ENCODE measurements around the gene MARK3.

MARK3 gene

GRCh38 chr14:103534576-103535061 lies 149.4 kb downstream of the MARK3 start:
- H3K27ac ChIP-seq (ENCODE audit: low read depth, low read length): no peak overlapping the region
- no peak overlapping the region for H3K9ac ChIP-seq (ENCODE audit: low read length in 5 of 5)
- peaks cover 2 to 44% (median 33%) of the 10 kb centered on the region in 5 donors for H3K4me1 ChIP-seq (ENCODE audit: control insufficient read depth in 5 of 5, insufficient read depth in 5 of 5, low read length in 5 of 5)
- H3K36me3 ChIP-seq (ENCODE audit: control insufficient read depth in 5 of 5, insufficient read depth in 5 of 5, low read length in 5 of 5): peaks cover 0 to 42% (median 25%) of the 10 kb centered on the region in 5 donors
- H3K9me3 ChIP-seq (ENCODE audit: control insufficient read depth in 5 of 5, low read length in 5 of 5): no peaks in the 10 kb centered on the region
- no peak overlapping the region for H3K4me3 ChIP-seq (ENCODE audit: low read depth in 1 of 5, low read length in 5 of 5)
- peaks cover 0 to 4% (median 0%) of the 10 kb centered on the region in 5 donors for H3K27me3 ChIP-seq (ENCODE audit: control insufficient read depth in 5 of 5, insufficient read depth in 4 of 5, low read length in 5 of 5)

GRCh38 chr14:103535081-103535890 lies 150.1 kb downstream of the MARK3 start:
- H3K9ac ChIP-seq (ENCODE audit: low read length in 5 of 5): no peak overlapping the region
- H3K4me1 ChIP-seq (ENCODE audit: control insufficient read depth in 5 of 5, insufficient read depth in 5 of 5, low read length in 5 of 5): peaks cover 0 to 44% (median 32%) of the 10 kb centered on the region in 5 donors
- no peak overlapping the region for H3K4me3 ChIP-seq (ENCODE audit: low read depth in 1 of 5, low read length in 5 of 5)
- peaks cover 0 to 4% (median 0%) of the 10 kb centered on the region in 5 donors for H3K27me3 ChIP-seq (ENCODE audit: control insufficient read depth in 5 of 5, insufficient read depth in 4 of 5, low read length in 5 of 5)
- H3K9me3 ChIP-seq (ENCODE audit: control insufficient read depth in 5 of 5, low read length in 5 of 5): no peaks in the 10 kb centered on the region
- peaks cover 0 to 42% (median 25%) of the 10 kb centered on the region in 5 donors for H3K36me3 ChIP-seq (ENCODE audit: control insufficient read depth in 5 of 5, insufficient read depth in 5 of 5, low read length in 5 of 5)
- H3K27ac ChIP-seq (ENCODE audit: low read depth, low read length): no peak overlapping the region

GRCh38 chr14:103535891-103536565 lies 150.8 kb downstream of the MARK3 start:
- no peak overlapping the region for H3K4me3 ChIP-seq (ENCODE audit: low read depth in 1 of 5, low read length in 5 of 5)
- H3K27ac ChIP-seq (ENCODE audit: low read depth, low read length): no peak overlapping the region
- peaks cover 0 to 45% (median 32%) of the 10 kb centered on the region in 5 donors for H3K4me1 ChIP-seq (ENCODE audit: control insufficient read depth in 5 of 5, insufficient read depth in 5 of 5, low read length in 5 of 5)
- no peak overlapping the region for H3K9ac ChIP-seq (ENCODE audit: low read length in 5 of 5)
- H3K36me3 ChIP-seq (ENCODE audit: control insufficient read depth in 5 of 5, insufficient read depth in 5 of 5, low read length in 5 of 5): peaks cover 0 to 42% (median 25%) of the 10 kb centered on the region in 5 donors
- no peaks in the 10 kb centered on the region for H3K9me3 ChIP-seq (ENCODE audit: control insufficient read depth in 5 of 5, low read length in 5 of 5)
- peaks cover 0 to 4% (median 0%) of the 10 kb centered on the region in 5 donors for H3K27me3 ChIP-seq (ENCODE audit: control insufficient read depth in 5 of 5, insufficient read depth in 4 of 5, low read length in 5 of 5)

DNA sequence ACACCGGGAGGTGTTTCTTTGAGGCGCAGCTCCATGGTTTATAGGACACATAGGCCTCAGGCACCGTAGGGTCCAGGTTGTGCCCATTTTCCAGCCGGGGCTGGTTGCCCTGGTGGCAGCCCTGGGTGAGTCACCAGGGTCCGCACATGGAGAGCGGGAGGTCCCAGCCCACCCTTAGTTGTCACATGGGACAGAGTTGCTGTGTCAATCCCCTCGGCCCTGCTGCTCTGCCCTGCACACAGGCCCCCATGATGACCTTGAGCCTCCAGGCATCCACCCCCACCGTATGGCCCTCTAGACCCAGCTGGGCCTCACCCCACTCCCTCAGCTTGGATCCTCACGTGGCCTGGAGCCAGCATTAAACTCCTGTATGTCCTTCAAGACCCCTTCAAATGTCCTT lies 151.5 kb downstream of the MARK3 start:
- peaks cover 0 to 42% (median 25%) of the 10 kb centered on the region in 5 donors for H3K36me3 ChIP-seq (ENCODE audit: control insufficient read depth in 5 of 5, insufficient read depth in 5 of 5, low read length in 5 of 5)

GRCh38 chr14:103537175-103537990 lies 152.2 kb downstream of the MARK3 start:
- Histone ChIP-seq H3K9ac (ENCODE audit: low read length in 5 of 5) (no peak overlapping the region), H3K36me3 (ENCODE audit: control insufficient read depth in 5 of 5, insufficient read depth in 5 of 5, low read length in 5 of 5) (peaks cover 0 to 37% (median 22%) of the 10 kb centered on the region in 5 donors)

More for the DNA sequence above, 151.5 kb downstream of the MARK3 start:
- Histone ChIP-seq H3K9me3 (ENCODE audit: control insufficient read depth in 5 of 5, low read length in 5 of 5) (no peaks in the 10 kb centered on the region), H3K27ac (ENCODE audit: low read depth, low read length) (no peak overlapping the region), H3K4me1 (ENCODE audit: control insufficient read depth in 5 of 5, insufficient read depth in 5 of 5, low read length in 5 of 5) (peaks cover 0 to 45% (median 34%) of the 10 kb centered on the region in 5 donors), H3K4me3 (ENCODE audit: low read depth in 1 of 5, low read length in 5 of 5) (no peak overlapping the region), H3K27me3 (ENCODE audit: control insufficient read depth in 5 of 5, insufficient read depth in 4 of 5, low read length in 5 of 5) (peaks cover 0 to 4% (median 0%) of the 10 kb centered on the region in 5 donors), H3K9ac (ENCODE audit: low read length in 5 of 5) (no peak overlapping the region)

DNA sequence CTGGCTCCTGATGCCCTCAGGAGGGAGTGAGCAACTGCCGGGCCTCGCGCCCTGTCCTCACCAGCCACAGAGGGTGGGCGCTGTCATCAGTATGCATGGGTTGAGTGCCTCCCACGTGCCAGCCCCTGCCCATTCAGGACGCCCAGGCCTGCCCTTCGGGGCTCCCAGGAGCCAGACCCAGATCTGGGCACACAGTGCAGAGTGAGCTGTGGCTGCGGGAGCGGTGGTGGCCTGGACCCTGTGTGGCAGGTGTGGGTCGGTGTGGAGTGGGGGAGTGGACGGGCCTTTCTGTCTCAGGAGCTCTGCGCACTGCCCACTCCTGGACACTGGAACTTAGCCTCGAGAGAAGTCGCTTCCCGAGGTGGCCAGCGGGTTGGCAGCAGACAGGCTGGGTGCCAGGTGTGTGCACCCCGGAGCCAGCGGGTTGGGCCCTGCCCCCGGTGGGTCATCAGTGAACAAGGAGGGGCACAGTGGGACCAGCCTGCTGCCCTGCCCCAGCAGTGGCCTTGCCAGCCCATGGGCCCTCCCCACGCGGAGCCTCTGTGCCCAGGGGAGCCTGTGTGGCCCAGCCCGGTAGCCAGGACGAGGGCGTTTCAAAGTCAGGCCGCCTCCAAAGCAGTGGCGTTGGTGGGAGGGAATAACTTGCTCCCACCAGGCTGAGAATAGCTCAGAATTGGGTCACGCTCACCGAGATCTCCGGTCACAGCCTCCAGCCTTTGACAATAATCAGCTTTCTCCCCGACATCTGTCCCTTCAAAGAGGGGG lies 153.3 kb downstream of the MARK3 start:
- H3K9me3 ChIP-seq (ENCODE audit: control insufficient read depth in 5 of 5, low read length in 5 of 5): no peaks in the 10 kb centered on the region
- no peak overlapping the region for H3K27ac ChIP-seq (ENCODE audit: low read depth, low read length)
- peaks cover 0 to 4% (median 0%) of the 10 kb centered on the region in 5 donors for H3K27me3 ChIP-seq (ENCODE audit: control insufficient read depth in 5 of 5, insufficient read depth in 4 of 5, low read length in 5 of 5)
- H3K9ac ChIP-seq (ENCODE audit: low read length in 5 of 5): peak overlapping the region in 1 of 5 donors; percentile 19
- peaks cover 0 to 27% (median 17%) of the 10 kb centered on the region in 5 donors for H3K36me3 ChIP-seq (ENCODE audit: control insufficient read depth in 5 of 5, insufficient read depth in 5 of 5, low read length in 5 of 5)
- no peak overlapping the region for H3K4me3 ChIP-seq (ENCODE audit: low read depth in 1 of 5, low read length in 5 of 5)
- H3K4me1 ChIP-seq (ENCODE audit: control insufficient read depth in 5 of 5, insufficient read depth in 5 of 5, low read length in 5 of 5): peaks cover 4 to 62% (median 52%) of the 10 kb centered on the region in 5 donors

More at GRCh38 chr14:103537175-103537990, 152.2 kb downstream of the MARK3 start:
- peaks cover 4 to 51% (median 41%) of the 10 kb centered on the region in 5 donors for H3K4me1 ChIP-seq (ENCODE audit: control insufficient read depth in 5 of 5, insufficient read depth in 5 of 5, low read length in 5 of 5)
- H3K4me3 ChIP-seq (ENCODE audit: low read depth in 1 of 5, low read length in 5 of 5): no peak overlapping the region
- no peak overlapping the region for H3K27ac ChIP-seq (ENCODE audit: low read depth, low read length)
- H3K9me3 ChIP-seq (ENCODE audit: control insufficient read depth in 5 of 5, low read length in 5 of 5): no peaks in the 10 kb centered on the region
- peaks cover 0 to 4% (median 0%) of the 10 kb centered on the region in 5 donors for H3K27me3 ChIP-seq (ENCODE audit: control insufficient read depth in 5 of 5, insufficient read depth in 4 of 5, low read length in 5 of 5)

- H3K4me3 ChIP-seq (ENCODE audit: low read depth in 1 of 5, low read length in 5 of 5): no peak overlapping the region
- peaks cover 0 to 20% (median 13%) of the 10 kb centered on the region in 5 donors for H3K36me3 ChIP-seq (ENCODE audit: control insufficient read depth in 5 of 5, insufficient read depth in 5 of 5, low read length in 5 of 5)
- peaks cover 0 to 4% (median 0%) of the 10 kb centered on the region in 5 donors for H3K27me3 ChIP-seq (ENCODE audit: control insufficient read depth in 5 of 5, insufficient read depth in 4 of 5, low read length in 5 of 5)
- peak overlapping the region in 1 of 5 donors; percentile 19 for H3K9ac ChIP-seq (ENCODE audit: low read length in 5 of 5)
- no peak overlapping the region for H3K27ac ChIP-seq (ENCODE audit: low read depth, low read length)
- peaks cover 4 to 69% (median 59%) of the 10 kb centered on the region in 5 donors for H3K4me1 ChIP-seq (ENCODE audit: control insufficient read depth in 5 of 5, insufficient read depth in 5 of 5, low read length in 5 of 5)
- H3K9me3 ChIP-seq (ENCODE audit: control insufficient read depth in 5 of 5, low read length in 5 of 5): no peaks in the 10 kb centered on the region
These were observed 154.0 kb downstream of the MARK3 start for GRCh38 chr14:103539056-103539825.

DNA sequence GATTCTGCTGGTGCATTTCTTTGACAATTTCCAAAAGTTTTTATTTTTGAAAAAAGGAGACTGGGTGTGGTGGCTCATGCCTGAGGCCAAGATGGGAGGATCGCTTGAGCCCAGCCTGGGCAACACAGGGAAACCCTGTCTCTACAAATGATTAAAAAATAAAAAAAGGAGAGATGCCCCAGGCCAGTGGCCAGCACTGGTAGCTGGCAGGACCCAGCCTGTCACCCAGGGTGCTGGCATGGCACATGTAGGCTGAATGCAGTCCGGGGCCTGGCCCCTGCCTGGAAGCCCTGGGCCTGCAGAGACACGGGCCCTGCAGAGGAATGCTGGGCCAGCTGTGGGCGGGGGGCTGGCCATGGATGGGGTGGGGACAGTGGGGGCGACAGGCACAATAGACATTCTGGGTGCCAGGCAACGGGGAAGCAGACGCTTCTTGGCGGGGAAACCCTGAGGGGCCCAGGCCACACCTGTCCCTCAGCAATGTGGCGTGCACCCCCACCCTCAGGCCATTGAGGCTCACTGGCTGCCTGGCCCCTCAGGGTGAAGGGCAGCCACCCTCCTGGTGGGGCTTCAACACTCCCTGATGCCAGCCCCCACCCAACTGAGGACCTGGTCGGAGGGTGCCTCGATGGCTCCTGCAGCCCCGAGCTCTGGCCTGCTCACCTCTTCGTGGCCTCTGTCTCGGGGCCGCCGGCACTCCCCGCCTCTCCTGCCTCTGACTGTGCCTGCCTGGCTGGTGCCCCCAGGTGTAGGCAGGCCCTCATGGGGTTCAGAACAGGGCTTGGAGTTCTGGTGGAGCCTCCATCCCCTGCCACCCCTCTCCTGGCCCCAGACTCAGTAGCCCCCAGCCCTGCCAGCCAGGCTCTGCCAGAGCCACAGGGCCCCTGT lies 155.8 kb downstream of the MARK3 start:
- Histone ChIP-seq H3K4me1 (ENCODE audit: control insufficient read depth in 5 of 5, insufficient read depth in 5 of 5, low read length in 5 of 5) (peaks cover 4 to 70% (median 63%) of the 10 kb centered on the region in 5 donors), H3K4me3 (ENCODE audit: low read depth in 1 of 5, low read length in 5 of 5) (no peak overlapping the region), H3K36me3 (ENCODE audit: control insufficient read depth in 5 of 5, insufficient read depth in 5 of 5, low read length in 5 of 5) (peaks cover 0 to 2% (median 0%) of the 10 kb centered on the region in 5 donors), H3K9ac (ENCODE audit: low read length in 5 of 5) (peak overlapping the region in 1 of 5 donors; percentile 20), H3K27me3 (ENCODE audit: control insufficient read depth in 5 of 5, insufficient read depth in 4 of 5, low read length in 5 of 5) (peaks cover 0 to 4% (median 0%) of the 10 kb centered on the region in 5 donors), H3K27ac (ENCODE audit: low read depth, low read length) (peak overlapping the region; percentile 65), H3K9me3 (ENCODE audit: control insufficient read depth in 5 of 5, low read length in 5 of 5) (no peaks in the 10 kb centered on the region)
